Panc1 (cell line): ENCODE results near the gene FLRT1.

Experiments used
- CTCF ChIP-seq: fragments of 450-650 bp; IDR thresholded peaks from 2 replicates; pipeline ENCODE4 v1.5.1; 2017; ENCODE audit warnings: mild to moderate bottlenecking
- POLR2AphosphoS5 ChIP-seq: IDR thresholded peaks from 2 replicates; pipeline ENCODE4 v1.6.1; 2012; ENCODE audit warnings: mild to moderate bottlenecking, low read depth, low read length, moderate library complexity
- REST ChIP-seq, 2 experiments: IDR thresholded peaks; 2 replicates each; pipeline ENCODE4 v1.6.1; 2011 to 2012; ENCODE audit warnings: low read depth in 2 of 2, control low read depth in 1 of 2, low read length in 1 of 2, mild to moderate bottlenecking in 1 of 2, moderate library complexity in 1 of 2; ENCODE audit not compliant: insufficient read depth in 1 of 2
- SIN3A ChIP-seq: IDR thresholded peaks from 2 replicates; pipeline ENCODE4 v1.6.1; 2012; ENCODE audit warnings: low read depth, mild to moderate bottlenecking, low read length, moderate library complexity, borderline replicate concordance; ENCODE audit not compliant: insufficient read depth
- TCF7L2 ChIP-seq: IDR thresholded peaks from 2 replicates; pipeline ENCODE4 v1.6.1; 2011; ENCODE audit warnings: mild to moderate bottlenecking, low read depth, low read length, inconsistent platforms

GRCh38 chr11:64062185-64063039 is 26.7 kb downstream of the FLRT1 start:
- no peak for TF ChIP-seq CTCF
- TF ChIP-seq TCF7L2, result no peak
- TF ChIP-seq REST (IDR thresholded peaks at IDR 0.05; ENCODE audit: insufficient read depth in 1 of 2, low read depth in 2 of 2, low read length in 1 of 2), result no peak
- no peak for TF ChIP-seq POLR2AphosphoS5
- no peak for TF ChIP-seq SIN3A
